Stimulated activated CD8-positive, alpha-beta memory T cell treated with anti-CD3 and anti-CD28 coated beads, Interleukin-15, amount 100 ng/mL, for 24 hours (primary cell): Measurements from ENCODE around the gene ST8SIA2.

Experiments used
- DNase-seq: peaks from one replicate; pipeline ENCODE4 v3.0.0-alpha.2; 2020; ENCODE audit warnings: low read depth

The ST8SIA2 gene

GRCh38 chr15:92494806-92495336 lies 101.2 kb downstream of the ST8SIA2 start:
- DNase-seq: no peak

DNA sequence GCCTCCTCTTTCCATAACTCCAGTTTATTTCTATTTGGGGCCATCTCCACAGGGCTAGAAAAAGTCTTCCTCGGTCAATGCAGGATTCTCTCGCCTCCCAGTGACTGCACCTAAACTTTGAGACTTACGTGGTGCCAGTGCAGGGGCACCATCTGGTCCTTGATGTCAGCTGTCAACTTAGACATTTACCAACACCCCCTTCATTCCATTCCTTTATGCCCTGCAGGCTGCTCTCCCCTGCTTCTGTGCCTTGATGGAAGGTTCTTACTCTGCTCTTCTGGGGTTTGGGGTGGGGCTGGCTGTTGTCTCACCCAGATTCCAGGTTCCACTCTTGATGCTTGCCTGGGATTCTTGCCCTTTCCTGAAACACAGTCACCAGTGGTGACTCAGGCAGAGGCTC lies 101.8 kb downstream of the ST8SIA2 start:
- DNase-seq: no peak

- no peak for DNase-seq
These were observed 106.2 kb downstream of the ST8SIA2 start for GRCh38 chr15:92499731-92500530.

DNA sequence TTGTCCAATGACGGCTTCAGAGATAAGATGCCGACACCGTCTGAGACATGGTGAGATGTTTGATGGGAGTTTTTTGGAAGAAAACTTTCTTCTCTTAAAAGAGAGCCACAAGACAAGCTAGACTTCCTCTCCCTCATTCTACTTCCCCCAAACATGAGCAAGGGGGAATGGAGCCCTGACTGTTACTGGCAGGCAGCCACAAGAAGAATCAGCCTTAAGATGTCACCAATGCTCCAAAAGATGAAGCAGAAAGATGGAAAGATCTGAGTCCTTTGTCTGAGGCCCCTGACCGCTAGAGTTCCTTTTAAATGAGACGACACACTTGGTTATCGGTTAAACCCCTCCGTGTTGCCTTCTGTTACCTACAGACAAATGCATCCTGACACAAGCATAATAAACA lies 108.7 kb downstream of the ST8SIA2 start:
- no peak for DNase-seq

- DNase-seq: no peak
These were observed 109.5 kb downstream of the ST8SIA2 start for GRCh38 chr15:92502930-92503857.

DNA sequence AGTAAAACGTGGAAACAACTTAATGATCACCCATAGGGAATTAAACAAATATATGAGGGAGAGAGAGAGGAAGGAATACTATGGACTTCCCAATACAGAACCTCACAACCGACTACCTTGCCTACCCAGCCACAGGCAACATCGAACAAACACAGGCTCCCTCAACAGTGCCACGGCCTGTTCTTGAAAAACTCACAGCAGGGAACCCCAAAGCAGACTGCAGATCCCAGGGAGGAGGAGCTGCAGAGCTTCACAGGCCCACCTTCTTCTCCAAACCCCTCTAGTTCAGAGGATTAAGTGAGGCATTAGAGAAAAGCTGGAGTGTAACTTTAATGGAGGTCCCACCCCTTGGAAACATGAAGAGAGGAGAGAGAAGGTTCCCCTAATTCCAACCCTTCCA lies 110.2 kb downstream of the ST8SIA2 start:
- no peak for DNase-seq

DNA sequence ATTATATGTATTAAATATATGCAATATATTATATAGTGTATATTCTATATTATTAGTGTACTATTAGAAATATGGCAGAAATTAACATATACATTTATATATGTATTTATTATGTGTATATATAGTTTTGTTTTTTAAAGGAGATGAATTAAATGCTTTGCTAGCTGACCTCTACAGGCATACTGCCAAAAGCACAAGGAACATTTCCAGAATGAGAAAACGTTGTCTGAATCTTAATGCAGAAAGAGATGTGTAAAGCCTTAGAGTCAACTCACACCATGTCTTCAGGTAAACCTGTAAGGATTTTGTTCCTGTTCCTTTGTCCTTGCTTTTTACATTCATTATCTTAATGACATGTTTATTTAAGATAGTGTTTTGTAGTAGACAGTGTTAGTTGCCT lies 111.9 kb downstream of the ST8SIA2 start:
- no peak for DNase-seq

DNA sequence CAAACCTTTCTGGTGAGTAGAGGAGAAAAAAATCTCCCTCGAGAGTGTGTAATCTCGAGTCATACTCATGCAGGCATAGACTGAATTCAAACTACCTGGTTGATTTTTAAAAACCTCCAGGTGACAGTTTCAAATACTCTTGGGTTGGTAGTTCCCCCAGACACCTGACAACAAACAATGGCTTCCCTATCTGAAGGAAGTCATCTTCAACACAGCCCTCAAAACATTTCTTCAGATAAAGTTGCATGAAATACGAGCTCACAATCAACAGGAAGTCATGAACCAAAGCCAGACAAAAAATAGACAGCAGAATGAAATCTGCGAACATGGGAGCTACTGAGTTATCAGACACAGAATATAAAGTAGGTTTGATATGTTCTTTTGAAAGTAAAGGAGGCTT lies 112.8 kb downstream of the ST8SIA2 start:
- no peak for DNase-seq

DNA sequence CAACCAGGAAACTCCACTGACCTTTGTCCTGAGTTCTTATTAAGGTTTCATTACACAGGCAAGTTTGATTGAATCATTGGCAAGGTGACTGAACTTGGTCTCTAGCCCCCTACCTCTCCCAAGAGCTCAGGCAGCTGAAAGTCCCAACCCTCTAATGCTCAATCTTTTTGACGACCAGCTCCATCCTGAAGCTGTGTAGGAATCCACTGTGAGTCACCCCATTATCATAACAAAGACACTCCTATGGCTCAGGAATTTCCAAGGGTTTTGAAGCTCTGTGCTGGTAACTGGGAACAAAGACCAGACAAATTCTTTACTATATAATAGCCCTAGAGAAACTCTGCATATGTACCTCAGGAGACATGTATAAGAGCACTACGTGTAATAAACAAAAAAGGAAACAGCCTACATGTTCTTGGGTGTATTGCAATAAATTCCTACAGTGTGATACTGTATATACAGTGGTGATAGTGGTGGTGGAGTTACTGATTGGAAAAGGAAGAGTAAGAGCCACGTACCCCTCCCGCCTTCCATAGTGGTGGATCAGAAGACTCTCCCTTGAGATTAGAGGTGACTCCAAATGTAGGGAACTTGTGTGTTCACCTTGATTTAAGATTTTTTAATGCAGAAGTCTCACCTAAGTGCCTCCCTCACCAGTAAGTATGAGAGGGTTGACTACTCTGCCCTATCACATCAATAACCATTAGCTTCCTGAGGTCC lies 116.6 kb downstream of the ST8SIA2 start:
- no peak for DNase-seq
